Stimulated activated CD8-positive, alpha-beta memory T cell treated with anti-CD3 and anti-CD28 coated beads, Interleukin-4, amount 100 ng/mL, for 4 hours (primary cell): ENCODE data around the gene KIF26B.
"Not testable (repeated sequence)": the region's sequence is repeated elsewhere in the genome, so short reads cannot be mapped to it uniquely, and the experiment has no call there.

Source experiments
- DNase-seq, 2 donors: peaks; one replicate each; pipeline ENCODE4 v3.0.0-alpha.2; 2020; ENCODE audit warnings: low read depth in 2 of 2, low spot score in 1 of 2

Gene KIF26B

GRCh38 chr1:245688536-245689453, 534.0 kb downstream of the KIF26B start:
- DNase-seq, result no peak

- no peak for DNase-seq
These were observed 535.4 kb downstream of the KIF26B start for GRCh38 chr1:245690156-245690690.

GRCh38 chr1:245690946-245691541, 536.3 kb downstream of the KIF26B start:
- no peak for DNase-seq

GRCh38 chr1:245691897-245692296, 537.1 kb downstream of the KIF26B start:
- DNase-seq, result no peak

- no peak for DNase-seq
These were observed 537.5 kb downstream of the KIF26B start for GRCh38 chr1:245692318-245692717.

- no peak for DNase-seq
These were observed 538.5 kb downstream of the KIF26B start for GRCh38 chr1:245693116-245693793.

- no peak for DNase-seq
These were observed 539.4 kb downstream of the KIF26B start for GRCh38 chr1:245693941-245694752.

- no peak for DNase-seq
These were observed 540.0 kb downstream of the KIF26B start for GRCh38 chr1:245694753-245695195.

GRCh38 chr1:245695211-245695610, 540.4 kb downstream of the KIF26B start:
- no peak for DNase-seq

GRCh38 chr1:245695701-245696100, 540.9 kb downstream of the KIF26B start:
- DNase-seq, result not testable (repeated sequence)

- DNase-seq, result no peak
These were observed 543.3 kb downstream of the KIF26B start for GRCh38 chr1:245698116-245698515.

- DNase-seq, result no peak
These were observed 544.1 kb downstream of the KIF26B start for GRCh38 chr1:245698860-245699259.

- no peak for DNase-seq
These were observed 545.8 kb downstream of the KIF26B start for GRCh38 chr1:245700631-245701030.

- no peak for DNase-seq
These were observed 546.8 kb downstream of the KIF26B start for GRCh38 chr1:245701631-245702030.

GRCh38 chr1:245702346-245702745, 547.6 kb downstream of the KIF26B start:
- no peak for DNase-seq

GRCh38 chr1:245704341-245704740, 549.6 kb downstream of the KIF26B start:
- no peak for DNase-seq

- DNase-seq, result no peak
These were observed 550.0 kb downstream of the KIF26B start for GRCh38 chr1:245704765-245705164.

- no peak for DNase-seq
These were observed 553.2 kb downstream of the KIF26B start for GRCh38 chr1:245707941-245708340.

GRCh38 chr1:245710961-245711903, 556.4 kb downstream of the KIF26B start:
- DNase-seq, result no peak

GRCh38 chr1:245714027-245714426, 559.2 kb downstream of the KIF26B start:
- not testable (repeated sequence) for DNase-seq
